ENCODE measurements around the gene ST6GALNAC1.

GRCh38 chr17:76584427-76585032 is 59.0 kb downstream of the ST6GALNAC1 start:
- TF ChIP-seq EP300 (IDR thresholded peaks at IDR 0.05; ENCODE audit: low read depth) (no peak), POLR2A (IDR thresholded peaks at IDR 0.05) (no peak), CTCF (IDR thresholded peaks at IDR 0.05) (no peak), POLR2AphosphoS5 (IDR thresholded peaks at IDR 0.05) (no peak)

All from transverse colon (tissue), 4 donors.